H1 (cell line): ENCODE results near the gene CAPG. TPM values are rescaled to one million over a fixed set of nuclear protein-coding genes. Genes with fewer than 3 reads are reported as not detected.
"Not testable (repeated sequence)": the region's sequence is repeated elsewhere in the genome, so short reads cannot be mapped to it uniquely, and the experiment has no call there.

Experiments used
- CTCF ChIA-PET: fragments of 300-600 bp; sonication (Branson Sonifier 250); formaldehyde crosslinking; loops from one replicate; lab custom pipeline; 2021; ENCODE audit not compliant: partially characterized antibody; lab: Charles Lee
- POLR2A ChIA-PET: fragments of 300-600 bp; sonication (Branson Sonifier 250); formaldehyde crosslinking; loops from one replicate; lab custom pipeline; 2021; ENCODE audit warnings: inconsistent platforms; ENCODE audit not compliant: partially characterized antibody; lab: Charles Lee
- DNase-seq, 2 experiments: peaks; one replicate each; pipeline versions ENCODE4 v3.0.0 to v3.0.0-alpha.2; 2010 to 2022; ENCODE audit warnings: low spot score in 2 of 2, low read depth in 1 of 2, mixed read lengths in 1 of 2
- FAIRE-seq: peaks from 2 replicates; lab custom pipeline; 2011; peaks lifted over from hg19 to GRCh38; lab: Jason Lieb, UNC
- H2AFZ ChIP-seq: 2 replicates; pipeline ENCODE4 v1.8.1; 2012; ENCODE audit warnings: low read length, inconsistent platforms
- H2AK5ac ChIP-seq: 2 replicates; pipeline ENCODE4 v1.6.1; 2013; ENCODE audit warnings: low read depth, low read length
- H2BK120ac ChIP-seq: replicated peaks from 2 replicates; pipeline ENCODE3; 2013; ENCODE audit warnings: low read depth, low read length, inconsistent platforms
- H2BK12ac ChIP-seq: 2 replicates; pipeline ENCODE4 v1.6.1; 2013; ENCODE audit warnings: low read depth, low read length
- H2BK15ac ChIP-seq: 2 replicates; pipeline ENCODE4 v1.6.1; 2013; ENCODE audit warnings: low read length
- H2BK20ac ChIP-seq: 2 replicates; pipeline ENCODE4 v1.6.1; 2013; ENCODE audit warnings: low read length
- H2BK5ac ChIP-seq: 2 replicates; pipeline ENCODE4 v1.6.1; 2013; ENCODE audit warnings: low read depth, low read length
- H3K14ac ChIP-seq: 2 replicates; pipeline ENCODE4 v1.6.1; 2013; ENCODE audit warnings: inconsistent platforms; ENCODE audit not compliant: insufficient read length
- H3K18ac ChIP-seq: 2 replicates; pipeline ENCODE4 v1.6.1; 2013; ENCODE audit warnings: low read length; ENCODE audit errors: extremely low read depth
- H3K23ac ChIP-seq: 2 replicates; pipeline ENCODE4 v1.6.1; 2013; ENCODE audit warnings: inconsistent platforms; ENCODE audit not compliant: insufficient read length
- H3K23me2 ChIP-seq: 2 replicates; pipeline ENCODE4 v1.6.1; 2013; ENCODE audit warnings: low read depth, low read length
- H3K27ac ChIP-seq: 2 replicates; pipeline ENCODE4 v1.6.1; 2011; ENCODE audit warnings: low read depth, low read length, inconsistent platforms
- H3K27me3 ChIP-seq, 4 experiments: replicated peaks in 1 of 4; 1 replicate in 1 of 4; 2 replicates in 3 of 4; pipeline versions ENCODE4 v1.6.1 to v1.8.1; 2011 to 2013; ENCODE audit warnings: low read length in 3 of 4, mild to moderate bottlenecking in 3 of 4, inconsistent platforms in 2 of 4, mixed read lengths in 2 of 4, moderate library complexity in 1 of 4; ENCODE audit not compliant: control insufficient read depth in 3 of 4, insufficient read depth in 3 of 4; ENCODE audit errors: extremely low read depth in 1 of 4
- H3K36me3 ChIP-seq, 4 experiments: 2 replicates each; pipeline versions ENCODE4 v1.6.1 to v1.8.1; 2011 to 2013; ENCODE audit warnings: mild to moderate bottlenecking in 4 of 4, low read length in 3 of 4, moderate library complexity in 2 of 4, control low read depth in 1 of 4, inconsistent platforms in 1 of 4; ENCODE audit not compliant: insufficient read depth in 4 of 4, control insufficient read depth in 2 of 4
- H3K4ac ChIP-seq: replicated peaks from 2 replicates; pipeline ENCODE3; 2013; ENCODE audit warnings: low read length, low read depth, mixed read lengths, inconsistent platforms; ENCODE audit not compliant: insufficient read length
- H3K4me1 ChIP-seq, 4 experiments: replicated peaks in 1 of 4; 1 replicate in 1 of 4; 2 replicates in 3 of 4; pipeline versions ENCODE4 v1.6.1 to v1.8.1; 2011 to 2013; ENCODE audit warnings: low read length in 3 of 4, inconsistent platforms in 2 of 4, mixed read lengths in 1 of 4; ENCODE audit not compliant: insufficient read depth in 4 of 4, control insufficient read depth in 3 of 4
- H3K4me2 ChIP-seq, 2 experiments: 2 replicates each; pipeline versions ENCODE4 v1.6.1 to v1.8.1; 2011 to 2013; ENCODE audit warnings: low read depth in 2 of 2, low read length in 2 of 2, control low read depth in 1 of 2, inconsistent platforms in 1 of 2, mild to moderate bottlenecking in 1 of 2; ENCODE audit not compliant: insufficient read depth in 1 of 2
- H3K4me3 ChIP-seq, 4 experiments: fragments of 200-600, 300-600 bp in 1 of 4; sonication (generic), shearing (Covaris generic), sonication (Bioruptor Twin) in 1 of 4; 2 replicates each; pipeline versions ENCODE4 v1.5.1 to v1.8.1; 2011 to 2016; ENCODE audit warnings: low read length in 4 of 4, low read depth in 3 of 4, control low read depth in 2 of 4, inconsistent platforms in 2 of 4, mild to moderate bottlenecking in 2 of 4, mixed read lengths in 1 of 4, moderate library complexity in 1 of 4; ENCODE audit not compliant: insufficient read depth in 2 of 4; ENCODE audit errors: extremely low read depth in 1 of 4
- H3K56ac ChIP-seq: replicated peaks from 2 replicates; pipeline ENCODE3; 2013; ENCODE audit warnings: low read depth, mild to moderate bottlenecking, mixed read lengths, low read length, inconsistent platforms; ENCODE audit not compliant: insufficient read length
- H3K79me1 ChIP-seq: 2 replicates; pipeline ENCODE4 v1.6.1; 2013; ENCODE audit warnings: low read depth, low read length, control low read depth
- H3K79me2 ChIP-seq, 2 experiments: 2 replicates each; pipeline versions ENCODE4 v1.6.1 to v1.8.1; 2012 to 2013; ENCODE audit warnings: low read length in 2 of 2, mild to moderate bottlenecking in 2 of 2, inconsistent platforms in 1 of 2; ENCODE audit not compliant: insufficient read depth in 2 of 2, control insufficient read depth in 1 of 2
- H3K9ac ChIP-seq, 4 experiments: replicated peaks in 1 of 4; 1 replicate in 1 of 4; 2 replicates in 3 of 4; pipeline versions ENCODE4 v1.6.1 to v1.8.1; 2011 to 2013; ENCODE audit warnings: low read depth in 3 of 4, low read length in 3 of 4, control low read depth in 2 of 4, mild to moderate bottlenecking in 2 of 4, moderate library complexity in 2 of 4, inconsistent platforms in 1 of 4; ENCODE audit errors: extremely low read depth in 1 of 4
- H3K9me3 ChIP-seq, 2 experiments: 2 replicates each; pipeline versions ENCODE4 v1.6.1 to v1.8.1; 2012 to 2013; ENCODE audit warnings: mild to moderate bottlenecking in 2 of 2, moderate library complexity in 2 of 2, control low read depth in 1 of 2, inconsistent platforms in 1 of 2, low read depth in 1 of 2, low read length in 1 of 2, mixed read lengths in 1 of 2; ENCODE audit not compliant: insufficient read depth in 2 of 2
- H4K20me1 ChIP-seq, 2 experiments: replicated peaks in 1 of 2; 2 replicates each; pipeline versions ENCODE3 to v1.8.1; 2011 to 2013; ENCODE audit warnings: inconsistent platforms in 2 of 2, low read length in 2 of 2, mild to moderate bottlenecking in 1 of 2; ENCODE audit not compliant: insufficient read depth in 2 of 2, control insufficient read depth in 1 of 2
- H4K5ac ChIP-seq: 2 replicates; pipeline ENCODE4 v1.6.1; 2013; ENCODE audit warnings: low read length, low read depth, mixed read lengths, inconsistent platforms; ENCODE audit not compliant: insufficient read length
- H4K8ac ChIP-seq: 2 replicates; pipeline ENCODE4 v1.8.0; 2013; ENCODE audit warnings: mild to moderate bottlenecking, moderate library complexity, low read length, inconsistent platforms; ENCODE audit not compliant: insufficient read depth; ENCODE audit errors: extremely low read depth
- H4K91ac ChIP-seq: replicated peaks from 2 replicates; pipeline ENCODE3; 2013; ENCODE audit warnings: low read length, mixed read lengths, inconsistent platforms; ENCODE audit not compliant: insufficient read length
- WGBS, 2 experiments: shearing (Covaris generic) in 1 of 2; methylation state at CpG; one replicate each; pipeline versions ENCODE4 v1.1.6 to v1.1.7; 2013 to 2015; ENCODE audit warnings: low lambda C conversion rate in 2 of 2, mixed read lengths in 2 of 2, inconsistent platforms in 1 of 2, low coverage in 1 of 2, missing lambda C conversion rate in 1 of 2; ENCODE audit not compliant: insufficient replicate concordance in 2 of 2, insufficient coverage in 1 of 2, insufficient read length in 1 of 2; ENCODE audit errors: extremely low coverage in 1 of 2, missing lambda C conversion rate in 1 of 2; 5-methylcytosine and 5-hydroxymethylcytosine counted together
- polyA plus RNA-seq, 7 experiments: library from polyadenylated mRNA; depleted of rRNA in 3 of 7; stranded (reverse) in 5 of 7; unstranded in 2 of 7; fragments of >200 nt in 5 of 7; fragments of 200-250 nt in 2 of 7; gene quantifications; 1 replicate in 5 of 7; 2 replicates in 1 of 7; 4 replicates in 1 of 7; pipeline versions ENCODE4 v1.2.1 to v1.2.3, GENCODE V29; 2011 to 2013; ENCODE audit warnings: missing spikeins in 2 of 7, mixed read lengths in 2 of 7
- total RNA-seq: library from RNA; stranded (reverse); fragmentation: NEBNext Ultra II Directional; extraction: Animal tissue kit (Norgen Biotek cat#: 25700); gene quantifications from 2 replicates; pipeline ENCODE4 v1.2.1, GENCODE V29; 2021

Gene CAPG
- total and polyA plus RNA-seq, 2 of the 8 experiments (the other 6 are each of a cell fraction or from before 2014, with no cell fraction given) = 80.5 to 89.0 TPM

DNA sequence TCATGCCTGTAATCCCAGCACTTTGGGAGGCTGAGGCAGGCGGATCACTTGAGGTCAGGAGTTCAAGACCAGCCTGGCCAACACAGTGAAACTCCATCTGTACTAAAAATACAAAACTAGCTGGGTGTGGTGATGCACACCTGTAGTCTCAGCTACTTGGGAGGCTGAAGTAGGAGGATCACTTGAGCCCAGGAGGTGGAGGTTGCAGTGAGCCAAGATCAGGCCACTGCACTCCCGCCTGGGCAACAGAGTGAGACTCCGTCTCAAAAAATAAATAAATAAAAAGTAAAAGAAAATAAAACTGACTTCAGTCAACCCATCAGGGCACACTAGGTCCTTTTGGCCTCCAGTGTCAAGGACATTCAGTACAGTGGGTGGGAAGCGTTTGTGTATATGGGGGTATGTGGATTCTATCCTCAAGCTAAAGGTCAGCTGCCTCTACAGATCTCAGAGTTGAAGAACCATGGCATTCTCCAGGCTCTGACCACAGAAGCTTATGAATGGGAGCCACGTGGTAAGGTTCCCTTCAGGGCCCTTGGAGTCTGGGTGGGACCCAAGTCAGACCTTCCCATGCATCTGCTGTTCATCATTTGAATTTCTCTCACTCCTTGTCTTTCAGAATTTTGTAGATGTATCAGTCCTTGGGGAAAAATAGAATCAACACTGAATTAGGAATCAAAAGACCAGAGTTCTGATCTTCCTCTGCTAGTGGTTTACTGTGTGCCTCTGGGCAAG is 47.3 kb downstream of the CAPG start:
- H3K79me1 ChIP-seq, H2BK120ac ChIP-seq, H3K79me2 ChIP-seq, H4K91ac ChIP-seq, FAIRE-seq, DNase-seq, H2BK20ac ChIP-seq, H2BK12ac ChIP-seq, H3K27me3 ChIP-seq, H3K4me3 ChIP-seq, H3K9me3 ChIP-seq, H4K5ac ChIP-seq, H4K8ac ChIP-seq, H3K27ac ChIP-seq, H3K4me1 ChIP-seq, H3K36me3 ChIP-seq, H3K14ac ChIP-seq, H3K23ac ChIP-seq, H3K9ac ChIP-seq, H2AFZ ChIP-seq, H2BK15ac ChIP-seq, H3K4ac ChIP-seq, H3K18ac ChIP-seq, H4K20me1 ChIP-seq, H2AK5ac ChIP-seq, H3K23me2 ChIP-seq, H3K56ac ChIP-seq, H2BK5ac ChIP-seq, H3K4me2 ChIP-seq: not testable (repeated sequence)
- CTCF ChIA-PET = interaction anchor here (0.7 to 0.8 kb wide), 2 partner anchors 9 to 28 kb away, joined by 3 read pairs; partner anchors contain the start of genes ELMOD3 and RETSAT
- WGBS, 2 experiments = 88% methylated on average over 5 of the region's 5 CpGs; no CpG with 5 or more reads in 1 of the 2 experiments
- POLR2A ChIA-PET = interaction anchor here (1.1 kb wide), 1 partner anchor 9 kb away, joined by 4 read pairs; no protein-coding TSS in a partner anchor
